ES-I3 (cell line): ENCODE results near the gene DYRK1A.

ENCODE experiments used
- H3K36me3 ChIP-seq: 2 replicates; pipeline ENCODE4 v1.6.1; 2013; ENCODE audit warnings: mild to moderate bottlenecking, low read length, control low read depth, moderate library complexity; ENCODE audit not compliant: insufficient read depth
- H3K4me1 ChIP-seq: 2 replicates; pipeline ENCODE4 v1.6.1; 2013; ENCODE audit warnings: mild to moderate bottlenecking, control low read depth, low read length; ENCODE audit not compliant: insufficient read depth
- H3K9ac ChIP-seq: 2 replicates; pipeline ENCODE4 v1.6.1; 2013; ENCODE audit warnings: low read depth, mild to moderate bottlenecking, low read length, moderate library complexity
- H3K9me3 ChIP-seq: 2 replicates; pipeline ENCODE4 v1.6.1; 2013; ENCODE audit warnings: mild to moderate bottlenecking, low read length, moderate library complexity; ENCODE audit not compliant: control insufficient read depth, insufficient read depth

The DYRK1A gene

DNA sequence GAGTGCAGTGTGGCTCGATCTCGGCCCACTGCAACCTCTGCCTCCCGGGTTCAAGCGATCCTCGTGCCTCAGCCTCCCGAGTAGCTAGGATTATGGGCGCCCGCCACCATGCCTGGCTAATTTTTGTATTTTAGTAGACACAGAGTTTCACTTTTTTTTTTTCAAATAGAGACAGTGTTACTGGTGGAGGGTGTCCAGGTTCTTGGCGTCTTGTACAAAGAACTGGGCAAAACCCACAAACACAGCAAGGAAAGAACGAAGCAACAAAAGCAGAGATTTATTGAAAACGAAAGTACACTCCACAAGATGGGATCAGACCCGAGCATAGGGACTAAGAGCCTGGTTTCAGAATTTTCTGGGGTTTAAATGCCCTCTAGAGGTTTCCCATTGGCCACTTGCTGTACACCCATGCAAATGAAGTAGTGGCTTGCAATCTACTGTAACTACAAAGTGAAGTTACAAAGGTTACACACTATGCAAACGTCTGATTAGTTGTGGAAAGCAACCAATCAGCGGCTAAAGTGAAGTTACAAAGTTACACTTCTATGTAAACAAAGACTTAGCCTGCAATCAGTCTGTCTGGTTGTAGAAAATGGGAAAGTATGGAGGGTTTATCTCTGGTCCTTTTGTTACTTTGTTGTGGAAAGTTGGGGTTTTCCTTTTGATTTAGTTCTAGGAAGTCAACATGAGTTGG lies 199.1 kb downstream of the DYRK1A start:
- Histone ChIP-seq H3K36me3 (no peaks in the 10 kb centered on the region), H3K9ac (peak overlapping the region; percentile 45; the same call in 1 of the 2 replicates), H3K9me3 (no peaks in the 10 kb centered on the region), H3K4me1 (peaks cover 17% of the 10 kb centered on the region; the same call in 1 of the 2 replicates)

DNA sequence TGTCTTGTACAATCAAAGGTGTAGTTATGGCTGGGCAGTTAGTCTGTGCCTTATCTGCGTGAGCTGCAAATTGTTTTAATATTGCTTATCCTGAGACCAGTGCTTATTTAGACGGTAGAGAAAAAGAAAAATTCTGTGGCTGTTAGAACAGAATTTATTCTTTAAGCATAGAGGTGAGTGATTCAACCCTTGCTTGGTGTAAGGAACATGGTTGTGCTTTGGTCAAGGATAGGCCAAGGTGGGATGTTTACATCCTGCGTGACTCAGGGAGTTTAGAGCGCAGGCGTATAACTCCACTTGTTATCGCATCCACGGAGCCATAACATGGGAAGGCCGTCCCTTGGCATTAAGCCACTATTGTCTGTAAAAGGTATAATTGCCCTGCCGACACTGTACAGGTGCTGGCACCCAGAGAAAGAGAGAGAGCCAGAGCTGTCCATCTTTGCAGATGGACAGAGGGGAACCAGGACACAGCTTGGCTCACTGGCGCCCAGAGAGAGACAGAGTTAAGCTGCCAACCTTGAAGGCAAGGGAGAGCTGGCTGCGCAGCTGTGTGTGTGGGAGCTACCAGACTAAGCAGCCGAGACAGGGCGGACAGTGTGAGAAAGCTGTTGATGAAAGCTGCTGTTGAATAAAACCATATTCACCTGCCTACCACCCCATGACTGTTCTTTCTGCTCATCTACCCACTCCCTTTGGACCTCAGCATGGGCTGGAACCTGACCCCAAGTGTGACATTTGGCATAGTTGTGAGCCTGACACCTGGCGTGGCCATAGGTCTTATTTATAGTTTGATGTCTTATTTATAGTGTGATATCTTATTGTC lies 200.4 kb downstream of the DYRK1A start:
- no peaks in the 10 kb centered on the region for H3K9me3 ChIP-seq
- no peak overlapping the region for H3K9ac ChIP-seq
- peaks cover 17% of the 10 kb centered on the region; the same call in 1 of the 2 replicates for H3K4me1 ChIP-seq

DNA sequence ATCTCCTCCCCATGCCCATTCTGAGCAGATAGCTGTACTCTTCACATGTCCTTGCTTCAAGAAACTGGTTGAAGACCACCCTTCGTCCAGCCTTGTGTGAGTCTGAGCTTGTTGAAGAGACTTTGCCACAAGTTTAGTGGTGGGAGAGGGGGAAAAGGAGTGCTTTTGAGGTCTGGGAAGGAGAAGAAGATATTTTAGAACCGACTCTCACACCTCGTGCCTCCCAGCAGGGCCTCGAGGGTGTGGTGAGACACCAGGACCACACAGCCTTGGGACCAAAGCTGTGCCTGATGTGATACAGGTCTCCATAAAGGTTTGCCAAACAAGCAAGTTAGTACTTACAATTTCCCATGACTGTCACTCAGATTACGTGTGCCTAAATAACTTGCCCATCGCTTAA lies 201.8 kb downstream of the DYRK1A start:
- Histone ChIP-seq H3K4me1 (peaks cover 11% of the 10 kb centered on the region; the same call in 1 of the 2 replicates), H3K9me3 (no peaks in the 10 kb centered on the region), H3K36me3 (no peaks in the 10 kb centered on the region), H3K9ac (no peak overlapping the region)

More for the DNA sequence above, 200.4 kb downstream of the DYRK1A start:
- H3K36me3 ChIP-seq = no peaks in the 10 kb centered on the region

DNA sequence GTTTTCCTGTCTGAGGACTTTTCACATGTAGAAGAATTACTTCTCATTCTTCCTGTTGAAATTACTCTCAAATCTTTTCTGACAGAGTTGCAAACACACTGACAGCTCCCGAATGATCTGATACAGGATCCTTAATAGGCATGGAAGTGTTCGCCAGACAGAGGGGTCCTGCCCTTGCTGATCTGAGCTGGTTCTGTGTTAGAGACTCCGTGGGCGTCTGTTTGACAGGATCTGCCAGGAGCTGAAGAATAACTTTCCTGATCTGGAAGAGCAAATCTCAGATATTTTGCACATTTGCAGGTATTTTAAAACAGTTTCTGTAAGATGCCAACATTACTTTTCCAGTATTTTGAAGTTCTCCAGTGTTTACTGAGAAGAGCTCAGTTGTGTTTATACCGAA lies 202.3 kb downstream of the DYRK1A start:
- Histone ChIP-seq H3K9ac (no peak overlapping the region), H3K9me3 (no peaks in the 10 kb centered on the region), H3K4me1 (peaks cover 11% of the 10 kb centered on the region; the same call in 1 of the 2 replicates), H3K36me3 (no peaks in the 10 kb centered on the region)

DNA sequence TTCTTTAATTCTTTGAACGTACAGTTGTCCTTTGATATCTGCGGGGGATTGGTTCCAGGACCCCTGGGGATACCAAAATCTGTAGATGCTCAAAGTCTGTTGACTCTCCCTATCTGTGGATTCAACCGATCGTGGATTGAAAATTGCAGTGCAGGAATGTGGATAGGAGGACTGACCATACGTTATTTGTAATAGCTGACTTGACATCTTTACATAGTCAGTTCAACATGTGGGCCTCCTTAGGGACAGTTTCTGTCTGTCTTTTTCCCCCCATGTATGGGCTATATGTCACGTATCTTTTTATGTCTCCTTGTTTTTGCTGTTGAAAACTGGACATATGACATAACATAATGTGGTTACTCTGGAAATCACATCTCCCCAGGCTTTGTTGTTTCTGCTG lies 204.9 kb downstream of the DYRK1A start:
- Histone ChIP-seq H3K4me1 (no peaks in the 10 kb centered on the region), H3K36me3 (no peaks in the 10 kb centered on the region), H3K9ac (no peak overlapping the region)

DNA sequence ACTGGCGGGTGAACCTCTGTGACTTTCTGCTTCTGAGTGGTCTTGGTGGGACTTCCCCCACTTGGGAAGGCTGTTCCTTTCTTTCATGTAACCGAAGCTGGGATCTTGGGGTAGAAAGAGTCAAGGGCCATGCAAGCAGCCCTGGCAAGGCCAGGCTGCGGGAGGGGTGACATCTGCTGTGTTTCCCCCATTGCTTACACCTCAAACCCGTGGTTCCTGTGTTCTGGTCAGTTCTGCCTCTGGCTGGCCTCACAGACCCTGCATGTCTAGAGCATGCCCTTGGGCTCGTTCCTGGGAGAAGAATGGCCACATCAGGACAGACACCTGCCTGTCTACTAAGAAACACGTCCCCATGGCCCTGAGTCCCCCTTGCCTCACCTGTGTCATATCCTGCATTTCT lies 207.7 kb downstream of the DYRK1A start:
- peaks cover 13% of the 10 kb centered on the region for H3K9me3 ChIP-seq
- H3K36me3 ChIP-seq = no peaks in the 10 kb centered on the region
- no peak overlapping the region for H3K9ac ChIP-seq

More for the DNA sequence above, 204.9 kb downstream of the DYRK1A start:
- no peaks in the 10 kb centered on the region for H3K9me3 ChIP-seq

DNA sequence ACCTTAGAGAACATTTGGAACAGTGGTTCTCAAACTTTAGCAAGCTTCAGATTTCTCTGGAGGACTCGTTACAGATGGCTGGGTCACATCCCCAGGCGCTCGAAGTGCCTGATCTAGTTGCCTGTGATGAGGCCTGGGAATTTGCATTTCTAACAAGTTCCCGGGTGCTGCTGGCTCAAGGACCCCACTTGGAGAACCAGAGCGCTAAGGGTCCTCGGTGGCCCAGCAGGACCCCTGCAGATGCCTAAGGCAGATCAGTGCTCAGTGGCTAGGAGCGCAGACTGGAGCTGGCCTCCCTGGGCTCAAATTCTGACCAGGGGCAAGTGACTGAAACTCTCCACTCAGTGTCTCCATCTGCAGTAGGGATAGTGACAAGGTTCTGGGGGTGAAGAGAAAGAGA lies 208.2 kb downstream of the DYRK1A start:
- Histone ChIP-seq H3K9me3 (peaks cover 14% of the 10 kb centered on the region), H3K36me3 (no peaks in the 10 kb centered on the region), H3K9ac (no peak overlapping the region), H3K4me1 (no peaks in the 10 kb centered on the region)

More for the DNA sequence above, 207.7 kb downstream of the DYRK1A start:
- H3K4me1 ChIP-seq = no peaks in the 10 kb centered on the region

DNA sequence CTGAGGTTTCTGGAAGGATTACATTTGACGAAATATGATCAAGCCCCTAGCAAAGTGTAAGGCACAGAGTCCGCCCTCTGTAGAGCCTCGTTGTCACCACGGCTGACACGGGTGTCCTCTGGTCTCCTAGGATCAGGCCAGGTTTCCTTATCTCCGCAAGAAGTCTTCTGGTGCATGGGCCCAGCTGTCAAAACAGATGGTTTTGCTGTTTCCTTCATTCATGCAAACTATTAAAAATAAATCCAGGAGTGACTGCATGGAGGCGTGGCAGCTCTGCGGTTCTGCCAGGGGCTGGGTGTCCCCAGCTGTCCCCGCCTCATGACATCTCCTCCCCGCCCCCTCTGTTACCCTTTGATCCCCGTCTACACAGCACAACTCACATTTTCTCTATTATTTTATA lies 209.0 kb downstream of the DYRK1A start:
- H3K4me1 ChIP-seq = no peaks in the 10 kb centered on the region
- H3K9ac ChIP-seq = no peak overlapping the region
- no peaks in the 10 kb centered on the region for H3K36me3 ChIP-seq
- H3K9me3 ChIP-seq = peaks cover 14% of the 10 kb centered on the region
